HepG2 (cell line): ENCODE measurements around the gene TRIM5. TPM values are rescaled to one million over a fixed set of nuclear protein-coding genes. Genes with fewer than 3 reads are reported as not detected.

Experiments
- ATAC-seq: fragments of 200-7000 bp; cut with Tn5 transposase; 3 replicates; pipeline ENCODE4 v1.9.1; 2020; ENCODE audit warnings: mild to moderate bottlenecking, moderate library complexity
- BruUV-seq: library from RNA; stranded (reverse); fragments of 400-500 nt; replicated peaks from 2 replicates; lab custom pipeline; 2021; lab: Mats Ljungman, UMichigan
- CTCF ChIA-PET: fragments of 300-600 bp; formaldehyde crosslinking; extraction: SDS; loops from one replicate; lab custom pipeline; 2021; ENCODE audit warnings: low total read pairs, inconsistent platforms, low intra/inter-chr PET ratio; lab: Yijun Ruan, JAX
- POLR2A ChIA-PET: fragments of 350-600 bp; sonication (Branson Sonifier 250); formaldehyde crosslinking; loops from one replicate; lab custom pipeline; 2020; ENCODE audit warnings: antibody characterized with exemption, inconsistent platforms; lab: Yijun Ruan, JAX
- DNase-seq: peaks from one replicate; pipeline ENCODE4 v3.0.0-alpha.2; 2015; ENCODE audit warnings: low spot score
- FAIRE-seq: peaks from 3 replicates; lab custom pipeline; 2011; peaks lifted over from hg19 to GRCh38; lab: Jason Lieb, UNC
- H2AFZ ChIP-seq: one replicate; pipeline ENCODE4 v1.6.1; 2011; ENCODE audit warnings: low read length, inconsistent platforms
- H3K27ac ChIP-seq: fragments of 300-600 bp; 3 replicates; pipeline ENCODE4 v1.8.0; 2011; ENCODE audit warnings: mixed run types, mild to moderate bottlenecking, mixed read lengths, low read length, inconsistent platforms; ENCODE audit not compliant: insufficient read depth; ENCODE audit errors: extremely low read length
- H3K27me3 ChIP-seq, 2 experiments: fragments of 200-600 bp in 1 of 2; 2 replicates in 1 of 2; 3 replicates in 1 of 2; pipeline versions ENCODE4 v1.6.0 to v1.8.0; 2011; ENCODE audit warnings: low read length in 2 of 2, mild to moderate bottlenecking in 2 of 2, moderate library complexity in 2 of 2, inconsistent platforms in 1 of 2; ENCODE audit not compliant: insufficient read depth in 2 of 2, control insufficient read depth in 1 of 2
- H3K36me3 ChIP-seq, 2 experiments: fragments of 200-600 bp in 1 of 2; replicated peaks in 1 of 2; 2 replicates in 1 of 2; 3 replicates in 1 of 2; pipeline versions ENCODE4 v1.5.1 to v1.8.0; 2011; ENCODE audit warnings: low read length in 2 of 2, inconsistent platforms in 1 of 2; ENCODE audit not compliant: insufficient read depth in 2 of 2, control insufficient read depth in 1 of 2
- H3K4me1 ChIP-seq: 2 replicates; pipeline ENCODE4 v1.5.1; 2012; ENCODE audit warnings: low read length, inconsistent platforms; ENCODE audit not compliant: insufficient read depth
- H3K4me2 ChIP-seq: 2 replicates; pipeline ENCODE4 v1.6.0; 2011; ENCODE audit warnings: low read depth, low read length, inconsistent platforms
- H3K4me3 ChIP-seq, 3 experiments: fragments of 200-600 bp in 1 of 3; sonication (generic), shearing (Covaris generic) in 1 of 3; replicated peaks in 1 of 3; 2 replicates each; pipeline ENCODE4 v1.5.1; 2011 to 2016; ENCODE audit warnings: low read length in 3 of 3, inconsistent platforms in 2 of 3, low read depth in 2 of 3, mild to moderate bottlenecking in 2 of 3, control low read depth in 1 of 3, mixed read lengths in 1 of 3; ENCODE audit not compliant: insufficient read depth in 1 of 3
- H3K79me2 ChIP-seq: one replicate; pipeline ENCODE4 v1.6.1; 2011; ENCODE audit warnings: low read length, inconsistent platforms; ENCODE audit not compliant: insufficient read depth
- H3K9ac ChIP-seq: 2 replicates; pipeline ENCODE4 v1.6.0; 2011; ENCODE audit warnings: mild to moderate bottlenecking, low read depth, low read length, inconsistent platforms; ENCODE audit not compliant: insufficient read depth
- H3K9me3 ChIP-seq: 2 replicates; pipeline ENCODE4 v1.5.1; 2012; ENCODE audit warnings: mild to moderate bottlenecking, low read length
- H4K20me1 ChIP-seq: 2 replicates; pipeline ENCODE4 v1.6.0; 2011; ENCODE audit warnings: inconsistent platforms, mild to moderate bottlenecking, low read length, moderate library complexity; ENCODE audit not compliant: insufficient read depth
- ARID5B ChIP-seq: IDR thresholded peaks from 2 replicates; pipeline ENCODE4 v1.4.0; 2020; ENCODE audit warnings: mild to moderate bottlenecking, missing genetic modification reagents
- CCAR2 ChIP-seq: fragments of 200-400 bp; formaldehyde crosslinking; optimal IDR thresholded peaks from 2 replicates; pipeline ENCODE3; 2018; ENCODE audit warnings: low read depth, mild to moderate bottlenecking, low read length, moderate library complexity
- GPBP1L1 ChIP-seq: sonication (generic); formaldehyde crosslinking; IDR thresholded peaks from 2 replicates; pipeline ENCODE4 v1.5.0; 2020; ENCODE audit warnings: mild to moderate bottlenecking, missing genetic modification reagents
- ISX ChIP-seq: sonication (generic); formaldehyde crosslinking; conservative IDR thresholded peaks from 2 replicates; pipeline ENCODE4 v1.5.0; 2020; ENCODE audit warnings: missing genetic modification reagents
- KDM1A ChIP-seq: IDR thresholded peaks from 2 replicates; pipeline ENCODE4 v1.6.1; 2016; ENCODE audit warnings: missing compliant biosample characterization
- KDM3A ChIP-seq: IDR thresholded peaks from 2 replicates; pipeline ENCODE4 v1.6.1; 2018; ENCODE audit warnings: low read depth, missing compliant biosample characterization
- KLF12 ChIP-seq: sonication (generic); formaldehyde crosslinking; IDR thresholded peaks from 2 replicates; pipeline ENCODE4 v1.4.0; 2020; ENCODE audit warnings: missing genetic modification reagents, borderline replicate concordance
- MLX ChIP-seq: IDR thresholded peaks from 2 replicates; pipeline ENCODE4 v1.6.1; 2016
- TERF1 ChIP-seq: sonication (generic); formaldehyde crosslinking; IDR thresholded peaks from 2 replicates; pipeline ENCODE4 v1.8.0; 2022; ENCODE audit warnings: mild to moderate bottlenecking, missing genetic modification reagents, moderate library complexity
- WGBS: methylation state at CpG from one replicate; pipeline ENCODE4 v1.1.6; 2017; ENCODE audit warnings: low lambda C conversion rate; 5-methylcytosine and 5-hydroxymethylcytosine counted together
- in situ Hi-C: cut with HindIII; loops from 2 replicates; pipeline ENCODE4 v1.10.0; 2017; ENCODE audit warnings: low pct_unique_long_range_greater_than_20kb; ENCODE audit not compliant: extremely low pct_ligation_motif_present
- intact Hi-C: fragments of 100-400 bp; cut with micrococcal nuclease; formaldehyde crosslinking; loops from one replicate; pipeline ENCODE4 v1.10.0; 2022; ENCODE audit not compliant: unreplicated experiment
- polyA plus RNA-seq, 8 experiments: library from polyadenylated mRNA; depleted of rRNA in 3 of 8; stranded (reverse) in 7 of 8; unstranded in 1 of 8; fragments of >200 nt; fragmentation: Illumina TruSeq in 4 of 8; extraction: Trizol in 4 of 8; gene quantifications; 2 replicates each; pipeline versions ENCODE4 v1.2.1 to v1.2.3, GENCODE V29; 2011 to 2016; ENCODE audit warnings: low read depth in 4 of 8, missing spikeins in 1 of 8, mixed read lengths in 1 of 8; ENCODE audit not compliant: insufficient read depth in 1 of 8
- total RNA-seq, 5 experiments: library from RNA; depleted of rRNA; stranded (reverse); fragments of >200 nt; fragmentation: Illumina TruSeq; extraction: Trizol; gene quantifications; 2 replicates each; pipeline ENCODE4 v1.2.3, GENCODE V29; 2016; ENCODE audit warnings: low read depth in 1 of 5
- TF ChIP-seq, protein P1 (sequence below): sonication (generic); formaldehyde crosslinking; IDR thresholded peaks from 2 replicates; pipeline ENCODE4 v1.5.0; 2020; ENCODE audit warnings: missing genetic modification reagents, mild to moderate bottlenecking, borderline replicate concordance
- TF ChIP-seq, protein P2 (sequence below): sonication (generic); formaldehyde crosslinking; IDR thresholded peaks from 2 replicates; pipeline ENCODE4 v1.5.1; 2020; ENCODE audit warnings: mild to moderate bottlenecking, moderate library complexity, missing genetic modification reagents

Gene TRIM5
- total and polyA plus RNA-seq, 2 of the 13 experiments (the other 11 are each of a cell fraction or from before 2014, with no cell fraction given): 7.8 to 13.1 TPM

DNA sequence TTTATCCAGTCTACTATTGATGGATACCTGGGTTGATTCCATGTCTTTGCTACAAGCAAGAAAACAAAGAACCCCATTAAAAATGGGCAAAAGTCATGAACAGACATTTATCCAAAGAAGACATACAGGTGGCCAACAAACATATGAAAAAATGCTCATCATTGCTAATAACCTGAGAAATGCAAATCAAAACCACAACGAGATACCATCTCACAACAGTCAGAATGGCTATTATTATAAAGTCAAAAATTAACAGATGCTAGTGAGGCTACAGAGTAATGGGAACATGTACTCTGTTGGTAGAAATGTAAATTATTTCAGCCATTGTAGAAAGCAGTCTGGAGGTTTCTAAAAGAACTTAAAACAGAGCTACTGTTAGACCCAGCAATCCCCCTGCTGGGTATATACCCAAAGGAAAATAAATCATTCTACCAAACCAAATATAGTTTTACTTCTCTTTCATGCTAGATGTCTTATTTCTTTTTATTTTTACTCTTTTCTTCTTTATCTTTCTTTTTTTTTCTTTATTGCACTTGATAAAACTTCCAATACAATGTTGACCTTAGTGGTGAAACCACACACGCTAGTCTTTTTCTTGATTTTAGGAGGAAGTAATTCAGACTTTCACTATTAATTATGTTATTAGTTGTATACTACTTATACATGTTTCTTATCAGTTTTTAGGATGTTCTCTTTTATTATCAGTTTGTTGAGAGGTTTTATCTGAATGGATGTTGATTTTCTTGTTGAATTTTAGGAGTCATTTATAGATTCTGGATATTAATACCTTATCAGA is 19.1 kb upstream of the TRIM5 start:
- CTCF ChIA-PET: no interaction called here
- Histone ChIP-seq H3K27ac (no peak overlapping the region), H3K36me3 (no peaks in the 10 kb centered on the region), H3K9ac (no peak overlapping the region), H3K4me3 (no peak overlapping the region), H3K4me2 (no peak overlapping the region), H4K20me1 (no peaks in the 10 kb centered on the region), H3K79me2 (no peaks in the 10 kb centered on the region), H3K27me3 (no peaks in the 10 kb centered on the region), H3K9me3 (no peaks in the 10 kb centered on the region), H2AFZ (no peak overlapping the region), H3K4me1 (no peaks in the 10 kb centered on the region)
- FAIRE-seq (no peak), DNase-seq (no peak), ATAC-seq (no peak)
- BruUV-seq: no TSS peak
- WGBS: 61% methylated on average over 2 of the region's 2 CpGs
- intact Hi-C loops: no loop called here
- POLR2A ChIA-PET: no interaction called here
- in situ Hi-C loops: no loop called here
- TF ChIP-seq KLF12 (CRISPR knock-in tag) (no peak), CCAR2 (no peak), KDM1A (CRISPR knock-in tag) (no peak), ISX (CRISPR knock-in tag) (no peak), KDM3A (no peak), ARID5B (CRISPR knock-in tag) (no peak), TERF1 (CRISPR knock-in tag) (no peak), MLX (CRISPR knock-in tag) (no peak), GPBP1L1 (no peak)
- TF ChIP-seq, protein P1, sequence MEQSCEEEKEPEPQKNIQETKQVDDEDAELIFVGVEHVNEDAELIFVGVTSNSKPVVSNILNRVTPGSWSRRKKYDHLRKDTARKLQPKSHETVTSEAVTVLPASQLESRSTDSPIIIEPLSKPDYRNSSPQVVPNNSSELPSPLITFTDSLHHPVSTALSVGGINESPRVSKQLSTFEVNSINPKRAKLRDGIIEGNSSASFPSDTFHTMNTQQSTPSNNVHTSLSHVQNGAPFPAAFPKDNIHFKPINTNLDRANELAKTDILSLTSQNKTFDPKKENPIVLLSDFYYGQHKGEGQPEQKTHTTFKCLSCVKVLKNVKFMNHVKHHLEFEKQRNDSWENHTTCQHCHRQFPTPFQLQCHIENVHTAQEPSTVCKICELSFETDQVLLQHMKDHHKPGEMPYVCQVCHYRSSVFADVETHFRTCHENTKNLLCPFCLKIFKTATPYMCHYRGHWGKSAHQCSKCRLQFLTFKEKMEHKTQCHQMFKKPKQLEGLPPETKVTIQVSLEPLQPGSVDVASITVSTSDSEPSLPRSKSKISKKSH: no peak
- TF ChIP-seq, protein P2, sequence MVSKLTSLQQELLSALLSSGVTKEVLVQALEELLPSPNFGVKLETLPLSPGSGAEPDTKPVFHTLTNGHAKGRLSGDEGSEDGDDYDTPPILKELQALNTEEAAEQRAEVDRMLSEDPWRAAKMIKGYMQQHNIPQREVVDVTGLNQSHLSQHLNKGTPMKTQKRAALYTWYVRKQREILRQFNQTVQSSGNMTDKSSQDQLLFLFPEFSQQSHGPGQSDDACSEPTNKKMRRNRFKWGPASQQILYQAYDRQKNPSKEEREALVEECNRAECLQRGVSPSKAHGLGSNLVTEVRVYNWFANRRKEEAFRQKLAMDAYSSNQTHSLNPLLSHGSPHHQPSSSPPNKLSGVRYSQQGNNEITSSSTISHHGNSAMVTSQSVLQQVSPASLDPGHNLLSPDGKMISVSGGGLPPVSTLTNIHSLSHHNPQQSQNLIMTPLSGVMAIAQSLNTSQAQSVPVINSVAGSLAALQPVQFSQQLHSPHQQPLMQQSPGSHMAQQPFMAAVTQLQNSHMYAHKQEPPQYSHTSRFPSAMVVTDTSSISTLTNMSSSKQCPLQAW (CRISPR knock-in tag): no peak
